HG02798 (cell line): ENCODE data around the gene SDF2L1.
"Not testable (repeated sequence)": the region's sequence is repeated elsewhere in the genome, so short reads cannot be mapped to it uniquely, and the experiment has no call there.

Experiments
- ATAC-seq: cut with Tn5 transposase; IDR thresholded peaks from one replicate; pipeline ENCODE4 v1.9.1; 2021; ENCODE audit warnings: mild to moderate bottlenecking; ENCODE audit not compliant: unreplicated experiment, poor library complexity

SDF2L1 gene

DNA sequence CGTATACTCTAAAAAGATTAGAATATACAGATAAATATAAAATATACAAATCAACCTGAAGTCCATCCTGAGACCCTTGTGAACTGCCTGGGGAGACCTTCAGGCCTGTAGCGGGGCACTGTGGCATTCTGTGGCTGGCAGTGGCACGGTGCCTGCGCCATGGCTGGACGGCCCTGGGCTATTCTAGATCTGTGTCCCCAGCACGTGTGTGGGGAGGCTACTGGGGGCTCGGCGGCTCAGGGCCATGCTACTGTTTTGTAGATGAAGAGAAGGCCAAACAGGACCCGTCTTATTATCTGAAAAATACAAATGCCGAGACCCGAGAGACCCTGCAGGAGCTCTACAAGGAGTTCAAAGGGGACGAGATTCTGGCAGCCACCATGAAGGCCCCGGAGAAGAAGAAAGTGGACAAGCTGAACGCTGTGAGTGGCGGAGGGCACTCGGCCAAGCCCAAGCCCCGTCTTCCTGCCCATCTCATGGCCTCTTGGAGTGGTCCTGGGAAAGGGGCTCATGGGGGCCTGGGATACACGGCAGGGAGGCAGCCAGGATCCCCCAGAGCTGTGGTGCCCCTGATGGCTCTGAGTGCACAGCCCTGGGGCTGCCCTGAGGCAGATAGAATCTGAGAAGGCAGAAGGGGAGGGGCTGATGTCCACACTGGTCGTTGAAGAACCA is 42.5 kb downstream of the SDF2L1 start:
- ATAC-seq = no peak

DNA sequence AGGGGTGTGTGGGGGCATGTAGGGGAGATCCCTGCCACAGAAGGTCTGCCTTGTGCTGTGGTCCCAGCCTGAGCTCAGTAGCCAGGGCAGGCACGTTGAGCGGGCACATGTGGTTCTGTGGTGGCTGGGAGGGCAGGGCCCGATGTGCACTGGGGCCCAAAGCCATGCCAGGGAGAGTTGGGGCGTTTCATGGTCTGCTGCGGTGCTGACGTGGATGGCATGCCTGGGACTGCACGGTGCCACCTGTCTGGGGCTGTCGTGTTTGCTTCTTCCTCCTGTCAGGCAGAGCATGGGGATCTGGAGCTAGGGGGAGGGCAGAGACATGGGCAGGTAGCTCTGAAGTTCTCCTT is 43.0 kb downstream of the SDF2L1 start:
- no peak for ATAC-seq

DNA sequence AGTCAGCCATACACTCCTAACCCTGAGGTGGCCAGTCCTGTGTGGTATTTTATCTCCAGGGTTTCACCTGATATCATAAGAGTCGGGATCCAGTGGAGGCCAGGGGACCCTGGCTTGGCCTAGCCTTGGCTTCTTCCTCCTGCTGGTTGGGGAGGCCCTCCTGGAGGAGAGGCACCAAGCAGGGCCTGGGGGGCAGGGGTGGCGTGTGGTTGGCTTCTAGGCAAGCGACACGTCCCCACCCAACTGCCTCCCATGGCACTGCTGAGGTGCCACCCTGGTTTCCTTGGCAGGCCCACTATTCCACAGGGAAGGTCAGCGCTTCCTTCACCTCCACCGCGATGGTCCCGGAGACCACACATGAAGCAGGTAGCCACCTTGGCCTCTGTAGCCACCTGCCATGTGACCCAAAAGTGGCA is 44.1 kb downstream of the SDF2L1 start:
- ATAC-seq = no peak

DNA sequence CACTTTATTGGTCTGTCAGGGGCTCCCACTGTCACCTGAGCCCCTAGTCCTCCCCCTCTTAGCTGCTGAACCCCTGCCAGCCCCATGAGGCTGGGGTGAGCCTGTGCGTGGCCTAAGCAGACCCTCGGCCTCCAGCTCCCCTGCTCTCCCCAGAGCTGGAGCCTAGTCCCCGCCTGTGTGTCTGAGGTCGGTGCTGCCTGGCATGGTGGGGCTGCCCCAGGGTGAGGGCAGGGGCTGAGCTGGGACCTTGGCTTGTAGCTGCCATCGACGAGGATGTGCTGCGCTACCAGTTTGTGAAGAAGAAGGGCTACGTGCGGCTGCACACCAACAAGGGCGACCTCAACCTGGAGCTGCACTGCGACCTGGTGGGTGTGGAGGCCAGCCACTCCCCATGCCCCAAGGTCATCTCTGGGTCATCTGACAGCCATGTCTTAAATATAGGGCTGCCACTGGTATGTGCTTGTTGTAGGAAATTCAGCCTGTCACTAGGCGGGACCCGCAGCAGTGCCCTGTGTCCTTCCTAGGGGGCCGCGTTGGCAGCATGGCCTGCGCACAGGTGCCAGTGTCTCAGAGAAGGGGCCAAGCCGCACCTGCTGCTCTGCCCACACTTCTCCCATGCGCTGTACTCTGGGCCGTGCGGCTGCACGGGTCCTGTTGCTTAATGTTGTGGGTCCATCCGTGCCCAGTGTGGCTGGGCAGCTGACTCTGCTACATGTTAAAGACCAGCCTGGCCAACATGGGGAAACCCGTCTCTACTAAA is 44.7 kb downstream of the SDF2L1 start:
- ATAC-seq = no peak

DNA sequence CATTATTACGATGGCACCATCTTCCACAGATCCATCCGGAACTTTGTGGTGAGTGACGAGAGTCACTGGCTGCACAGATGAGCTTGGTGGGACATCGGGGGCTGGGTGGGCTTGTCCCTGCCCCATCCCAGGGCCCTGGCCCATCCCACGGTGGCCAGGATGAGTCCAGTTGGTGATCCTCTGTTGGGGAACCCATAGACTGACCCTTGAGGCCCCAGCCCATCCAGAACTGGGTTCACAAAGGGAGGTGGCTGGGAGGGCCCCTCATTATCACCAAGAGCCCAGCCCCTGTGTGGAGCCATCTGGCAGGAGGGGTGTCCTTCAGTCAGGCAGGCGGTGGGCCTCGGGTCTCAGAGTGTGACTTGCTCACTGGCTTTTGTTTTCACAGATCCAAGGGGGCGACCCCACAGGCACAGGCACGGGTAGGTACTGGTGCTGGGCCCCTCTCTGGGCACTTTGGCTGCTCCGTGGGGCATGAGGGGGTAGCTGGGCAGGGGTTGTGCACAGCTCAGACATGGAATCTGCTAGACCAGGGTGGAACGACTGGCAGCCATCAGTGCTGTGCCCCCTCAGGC is 45.7 kb downstream of the SDF2L1 start:
- no peak for ATAC-seq

DNA sequence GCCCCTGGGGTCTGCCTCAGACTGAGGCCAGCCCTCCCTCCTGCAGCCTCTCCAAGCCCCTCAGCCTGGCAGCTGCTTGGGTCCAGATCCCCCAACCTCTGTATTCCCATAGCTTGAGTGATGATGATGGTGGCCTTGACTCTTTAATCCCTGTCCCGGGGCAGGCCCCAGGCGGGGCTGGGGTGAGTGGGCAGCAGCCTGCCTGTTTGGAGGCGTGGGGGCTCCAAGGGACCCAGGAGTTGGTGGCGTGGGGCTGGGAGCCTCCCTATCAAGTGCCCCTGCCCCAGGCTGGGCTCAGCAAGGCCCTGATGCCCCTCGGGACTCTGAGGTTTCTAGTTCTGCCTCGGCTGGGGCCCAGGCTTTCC is 46.2 kb downstream of the SDF2L1 start:
- ATAC-seq = no peak

DNA sequence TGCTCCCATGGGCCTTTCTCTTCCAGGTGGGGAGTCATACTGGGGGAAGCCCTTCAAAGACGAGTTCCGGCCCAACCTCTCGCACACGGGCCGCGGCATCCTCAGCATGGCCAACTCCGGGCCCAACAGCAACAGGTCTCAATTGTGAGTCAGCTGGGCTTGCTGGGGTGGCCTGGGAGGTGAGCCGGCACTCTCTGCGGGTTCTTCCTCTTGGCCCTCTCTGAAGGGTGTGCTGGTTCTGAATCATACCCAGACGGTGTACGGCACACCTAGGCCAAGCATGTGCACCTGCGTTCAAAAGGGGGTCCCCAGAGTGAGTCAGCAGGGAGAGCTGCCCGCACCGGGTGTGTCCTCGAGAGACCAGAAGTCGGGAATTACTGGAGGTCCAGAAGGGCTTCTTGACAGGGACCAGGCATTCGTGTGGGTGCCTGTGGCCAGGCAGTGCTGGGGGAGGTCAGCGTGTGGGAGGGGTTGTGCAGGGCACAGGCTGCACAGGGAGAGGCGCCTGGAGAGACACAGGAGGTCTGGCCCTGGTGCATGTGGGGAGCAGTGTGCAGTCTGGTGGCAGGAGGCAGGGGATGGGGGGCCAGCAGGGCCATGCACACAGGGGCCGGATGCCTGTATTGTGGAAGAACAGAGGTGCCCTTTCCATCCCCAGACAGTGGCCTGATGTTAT is 46.7 kb downstream of the SDF2L1 start:
- ATAC-seq = peak; percentile 27

DNA sequence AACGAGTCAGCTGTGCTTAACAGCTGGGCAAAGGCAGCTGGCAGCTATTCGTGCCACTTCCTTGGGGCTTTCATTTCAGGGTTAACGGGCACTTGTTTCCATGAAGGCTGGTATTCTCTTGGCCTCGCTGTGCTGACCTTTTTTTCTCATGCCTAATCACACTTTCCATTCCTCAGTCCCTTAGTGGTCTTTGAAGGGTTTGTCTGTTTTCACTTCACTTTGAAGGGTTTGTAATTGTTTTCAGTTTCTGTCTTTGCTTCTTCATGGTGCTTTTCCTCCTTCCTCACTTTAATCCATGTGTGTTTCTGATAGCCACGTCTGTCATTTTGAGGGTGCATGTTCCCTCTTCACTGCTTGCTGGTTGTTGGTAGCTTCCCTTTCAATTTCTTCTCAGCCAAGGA is 48.3 kb downstream of the SDF2L1 start:
- no peak for ATAC-seq

DNA sequence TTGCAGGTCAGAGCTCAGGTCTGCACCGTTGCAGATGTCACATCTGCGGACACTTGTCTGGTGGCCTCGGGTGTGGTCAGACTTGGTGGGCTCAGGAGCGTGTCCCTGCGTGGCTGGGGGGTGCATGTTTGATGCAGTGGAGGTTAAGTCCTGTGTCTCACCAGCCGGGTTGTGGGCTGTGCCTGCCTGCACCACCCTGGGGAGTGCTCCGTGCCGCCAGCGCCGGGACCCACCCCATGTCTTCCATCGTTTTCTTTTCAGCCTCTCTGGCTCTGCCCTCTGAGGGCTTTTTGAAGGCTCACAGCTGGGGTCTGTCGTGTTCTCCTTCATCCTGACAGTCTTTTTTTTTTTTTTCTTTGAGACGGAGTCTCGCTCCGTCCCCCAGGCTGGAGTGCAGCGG is 49.7 kb downstream of the SDF2L1 start:
- no peak for ATAC-seq

DNA sequence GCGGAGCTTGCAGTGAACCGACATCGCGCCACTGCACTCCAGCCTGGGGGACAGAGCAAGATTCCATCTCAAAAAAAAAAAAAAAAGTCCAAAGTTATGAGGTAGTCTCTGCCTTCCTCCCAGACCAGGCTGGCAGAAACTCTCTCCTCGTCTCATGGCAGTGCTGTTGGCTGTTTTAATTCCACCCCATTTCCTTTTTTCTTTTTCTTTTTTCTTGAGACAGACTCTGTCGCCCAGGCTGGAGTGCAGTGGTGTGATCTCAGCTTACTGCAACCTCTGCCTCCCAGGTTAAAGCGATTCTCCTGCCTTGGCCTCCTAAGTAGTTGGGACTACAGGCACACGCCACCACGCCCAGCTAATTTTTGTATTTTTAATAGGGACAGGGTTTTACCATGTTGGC is 50.8 kb downstream of the SDF2L1 start:
- ATAC-seq = not testable (repeated sequence)

DNA sequence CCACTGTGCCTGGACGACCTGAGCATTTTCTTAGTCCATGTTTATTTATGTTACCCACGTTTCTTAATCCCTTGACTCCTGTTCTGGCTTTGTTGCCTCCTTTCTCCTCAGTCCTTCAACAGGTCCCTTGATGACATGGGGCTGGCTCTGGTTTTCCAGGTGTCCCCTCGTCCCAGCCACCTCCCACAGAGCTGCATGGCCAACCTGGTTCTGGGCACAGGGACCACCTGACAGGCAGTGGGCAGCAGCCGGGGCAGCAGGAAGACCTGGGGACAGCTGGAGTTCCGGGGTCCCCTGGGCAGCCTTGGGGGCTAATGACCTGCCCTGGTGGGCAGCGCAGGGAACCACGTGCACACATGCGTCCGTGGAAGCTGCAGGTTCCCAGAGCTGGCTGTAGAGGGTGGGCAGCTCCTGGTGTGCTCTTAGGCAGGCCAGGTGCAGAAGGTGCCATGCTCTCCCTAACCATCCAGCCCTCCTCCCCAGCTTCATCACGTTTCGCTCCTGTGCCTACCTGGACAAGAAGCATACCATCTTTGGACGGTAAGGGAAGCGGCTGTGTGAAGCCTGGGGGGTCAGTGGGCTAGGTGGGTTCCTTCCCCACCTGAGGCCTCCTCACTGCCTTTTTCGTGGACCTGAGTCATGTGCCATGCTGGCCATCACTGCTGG is 51.4 kb downstream of the SDF2L1 start:
- no peak for ATAC-seq
